ENCODE results near the gene CNTF.

CNTF gene

GRCh38 chr11:58656348-58656747, 33.9 kb downstream of the CNTF start (continued):
- TF ChIP-seq TCF4 (CRISPR knock-in tag; IDR thresholded peaks at IDR 0.05; ENCODE audit: borderline replicate concordance): no peak
- TF ChIP-seq ESRRG (CRISPR knock-in tag; IDR thresholded peaks at IDR 0.05): no peak

GRCh38 chr11:58658623-58659022, 36.2 kb downstream of the CNTF start:
- ATAC-seq: no peak
- TF ChIP-seq BACH2 (CRISPR knock-in tag; IDR thresholded peaks at IDR 0.05; ENCODE audit: borderline replicate concordance) (no peak), SNAI2 (CRISPR knock-in tag; IDR thresholded peaks at IDR 0.05) (no peak), PPARA (CRISPR knock-in tag; IDR thresholded peaks at IDR 0.05; ENCODE audit: borderline replicate concordance) (no peak), TCF4 (CRISPR knock-in tag; IDR thresholded peaks at IDR 0.05; ENCODE audit: borderline replicate concordance) (no peak), ARNTL (CRISPR knock-in tag; IDR thresholded peaks at IDR 0.05; ENCODE audit: borderline replicate concordance, low read depth) (no peak), ZNF70 (CRISPR knock-in tag; IDR thresholded peaks at IDR 0.05) (no peak), RARB (CRISPR knock-in tag; IDR thresholded peaks at IDR 0.05) (no peak), ZFP3 (CRISPR knock-in tag; IDR thresholded peaks at IDR 0.05) (no peak)

- ATAC-seq: no peak
Observed at GRCh38 chr11:58659404-58659803, 36.9 kb downstream of the CNTF start.

GRCh38 chr11:58659910-58660570, 37.6 kb downstream of the CNTF start:
- ATAC-seq: peak; percentile 40
- TF ChIP-seq OSR1 (CRISPR knock-in tag; IDR thresholded peaks at IDR 0.05): no peak
- no peak for TF ChIP-seq CREB5 (CRISPR knock-in tag; IDR thresholded peaks at IDR 0.05; ENCODE audit: low read depth)
- no peak for TF ChIP-seq BACH2 (CRISPR knock-in tag; IDR thresholded peaks at IDR 0.05; ENCODE audit: borderline replicate concordance)
- TF ChIP-seq CSDC2 (CRISPR knock-in tag; IDR thresholded peaks at IDR 0.05): no peak
- TF ChIP-seq ZNF565 (CRISPR knock-in tag; conservative IDR thresholded peaks at IDR 0.05; ENCODE audit: low read depth): no peak
- no peak for TF ChIP-seq ZNF8 (CRISPR knock-in tag; IDR thresholded peaks at IDR 0.05)
- no peak for TF ChIP-seq ISL1 (CRISPR knock-in tag; IDR thresholded peaks at IDR 0.05)
- no peak for TF ChIP-seq ESRRG (CRISPR knock-in tag; IDR thresholded peaks at IDR 0.05)

More at GRCh38 chr11:58659404-58659803, 36.9 kb downstream of the CNTF start:
- TF ChIP-seq ISL1 (CRISPR knock-in tag; IDR thresholded peaks at IDR 0.05): no peak
- TF ChIP-seq OSR1 (CRISPR knock-in tag; IDR thresholded peaks at IDR 0.05): no peak
- no peak for TF ChIP-seq ZFP30 (CRISPR knock-in tag; IDR thresholded peaks at IDR 0.05)
- TF ChIP-seq POU6F1 (CRISPR knock-in tag; IDR thresholded peaks at IDR 0.05; ENCODE audit: borderline replicate concordance, low read depth): no peak
- TF ChIP-seq TCF4 (CRISPR knock-in tag; IDR thresholded peaks at IDR 0.05; ENCODE audit: borderline replicate concordance): no peak
- no peak for TF ChIP-seq ZFP3 (CRISPR knock-in tag; IDR thresholded peaks at IDR 0.05)
- no peak for TF ChIP-seq PATZ1 (CRISPR knock-in tag; IDR thresholded peaks at IDR 0.05; ENCODE audit: borderline replicate concordance)
- no peak for TF ChIP-seq ESRRG (CRISPR knock-in tag; IDR thresholded peaks at IDR 0.05)
- TF ChIP-seq TSHZ2 (CRISPR knock-in tag; IDR thresholded peaks at IDR 0.05): no peak
